Tibial nerve (tissue), 4 donors: ENCODE measurements around the gene TTC29. TPM values are rescaled to one million over a fixed set of nuclear protein-coding genes. Genes with fewer than 3 reads are reported as not detected.

ENCODE experiments used
- DNase-seq, 2 donors: peaks; one replicate each; pipeline ENCODE4 v3.0.0-alpha.2; 2019; ENCODE audit warnings: low spot score in 2 of 2
- H3K27ac ChIP-seq, 4 donors: fragments of 200-600 bp; sonication (generic) in 3 of 4; one replicate each; pipeline ENCODE4 v1.5.1; 2017 to 2019; ENCODE audit warnings: mild to moderate bottlenecking in 1 of 4
- H3K27me3 ChIP-seq, 2 donors: fragments of 200-600 bp; sonication (generic) in 1 of 2; one replicate each; pipeline versions ENCODE4 v1.5.1 to v1.6.0; 2017 to 2019
- H3K36me3 ChIP-seq, 3 donors: fragments of 200-600 bp; sonication (generic); one replicate each; pipeline ENCODE4 v1.5.1; 2018 to 2019
- H3K4me1 ChIP-seq, 4 donors: fragments of 200-600 bp; sonication (generic) in 3 of 4; one replicate each; pipeline ENCODE4 v1.5.1; 2017 to 2019
- H3K4me3 ChIP-seq, 4 donors: fragments of 200-600 bp; sonication (generic) in 3 of 4; one replicate each; pipeline ENCODE4 v1.5.1; 2017 to 2019; ENCODE audit warnings: mild to moderate bottlenecking in 1 of 4, moderate library complexity in 1 of 4
- H3K9me3 ChIP-seq, 4 donors: fragments of 200-600 bp; sonication (generic) in 3 of 4; one replicate each; pipeline ENCODE4 v1.5.1; 2017 to 2019
- CTCF ChIP-seq, 5 experiments: fragments of 200-600 bp in 3 of 5; fragments of 450-650 bp in 2 of 5; sonication (generic) in 3 of 5; IDR thresholded peaks; one replicate each; pipeline ENCODE4 v1.5.1; 2016 to 2019; ENCODE audit warnings: antibody characterized with exemption in 5 of 5, mild to moderate bottlenecking in 3 of 5, moderate library complexity in 2 of 5
- EP300 ChIP-seq, 2 donors: sonication (generic); formaldehyde crosslinking; IDR thresholded peaks; one replicate each; pipeline ENCODE4 v1.6.1; 2017; ENCODE audit warnings: antibody characterized with exemption in 2 of 2, mild to moderate bottlenecking in 1 of 2
- POLR2A ChIP-seq, 2 donors: fragments of 450-650 bp; IDR thresholded peaks; one replicate each; pipeline ENCODE4 v1.6.1; 2017; ENCODE audit warnings: antibody characterized with exemption in 2 of 2, mild to moderate bottlenecking in 2 of 2, moderate library complexity in 2 of 2
- WGBS, 2 donors: methylation state at CpG; one replicate each; pipeline ENCODE4 v1.1.5; 2018; 5-methylcytosine and 5-hydroxymethylcytosine counted together
- total RNA-seq, 4 donors: library from RNA; depleted of rRNA; stranded (reverse); fragments of >200 nt; gene quantifications; one replicate each; pipeline ENCODE4 v1.1.0, GENCODE V29; 2016

The TTC29 gene
- total RNA-seq = not detected

- H3K36me3 ChIP-seq = no peaks in the 10 kb centered on the region
- H3K27ac ChIP-seq = peak within 1 kb of the TSS in 1 of 4 donors; percentile 20
- peak; percentile 84 to 87 for DNase-seq
- H3K27me3 ChIP-seq = no peaks in the 10 kb centered on the region
- 1% methylated on average over 27 to 39 of the region's 39 CpGs for WGBS, 2 donors
- peaks cover 0 to 20% (median 10%) of the 10 kb centered on the region in 4 donors for H3K4me1 ChIP-seq
- H3K4me3 ChIP-seq = peak within 1 kb of the TSS; percentile 30 to 63 (median 42)
- no peak for TF ChIP-seq CTCF (IDR thresholded peaks at IDR 0.05)
- no peaks in the 10 kb centered on the region for H3K9me3 ChIP-seq
Observed at GRCh38 chr4:146945556-146946374, at the start of gene TTC29. TTC29 (minus strand) TSS chr4:146945864; CDS start chr4:146939895, 5,969 bp downstream.

DNA sequence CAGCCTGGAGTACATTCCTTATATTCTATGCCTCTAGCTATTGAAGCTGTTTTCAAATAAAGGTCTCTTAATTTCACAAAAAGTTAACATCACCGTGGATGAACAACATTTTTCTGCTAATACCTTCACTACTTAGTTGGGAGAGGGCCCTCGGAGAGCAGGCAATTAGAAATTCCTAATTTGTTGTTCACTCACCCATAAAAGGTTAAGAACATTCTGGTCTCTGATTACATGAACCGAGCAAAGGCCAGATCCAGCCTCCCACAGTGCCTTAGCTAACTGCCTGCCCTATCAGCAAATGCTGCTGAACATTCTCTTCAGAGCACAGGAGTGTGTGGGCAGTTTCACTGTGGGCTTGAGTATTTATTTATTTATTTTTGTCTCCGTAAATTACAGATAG lies 36.0 kb upstream of the TTC29 start:
- TF ChIP-seq EP300 (IDR thresholded peaks at IDR 0.05) (peak in 1 of 2 donors; percentile 15), CTCF (IDR thresholded peaks at IDR 0.05) (no peak), POLR2A (IDR thresholded peaks at IDR 0.05) (no peak)

DNA sequence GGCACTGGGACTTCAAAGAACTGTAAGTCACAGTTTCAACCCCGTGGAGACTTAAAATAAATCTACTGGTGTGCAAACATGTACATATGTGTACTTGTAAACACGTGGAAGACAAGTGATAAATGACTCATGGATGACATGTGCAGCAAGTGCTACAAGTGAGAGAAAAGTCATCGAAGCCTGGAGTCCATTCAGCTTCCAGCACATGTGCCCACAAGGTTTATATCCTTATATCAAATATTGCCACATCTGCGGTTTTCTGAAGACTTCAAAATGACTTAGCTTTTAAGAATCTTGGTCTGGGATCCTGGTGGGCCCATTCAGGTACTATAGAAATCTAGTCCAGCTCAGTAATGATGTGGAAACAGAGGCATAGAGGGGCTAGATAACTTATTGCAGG lies 33.0 kb upstream of the TTC29 start:
- Histone ChIP-seq H3K27me3 (no peaks in the 10 kb centered on the region), H3K9me3 (no peaks in the 10 kb centered on the region), H3K4me3 (no peak overlapping the region), H3K27ac (no peak overlapping the region), H3K36me3 (no peaks in the 10 kb centered on the region), H3K4me1 (peaks cover 0 to 5% (median 0%) of the 10 kb centered on the region in 4 donors)
- 76 to 78% methylated on average over 4 of the region's 4 CpGs for WGBS, 2 donors
- no peak for DNase-seq
- TF ChIP-seq EP300 (IDR thresholded peaks at IDR 0.05) (no peak), POLR2A (IDR thresholded peaks at IDR 0.05) (no peak), CTCF (IDR thresholded peaks at IDR 0.05) (no peak)

More for the DNA sequence above, 36.0 kb upstream of the TTC29 start:
- peaks cover 0 to under 1% (median 0%) of the 10 kb centered on the region in 4 donors for H3K9me3 ChIP-seq
- no peaks in the 10 kb centered on the region for H3K27me3 ChIP-seq
- H3K27ac ChIP-seq = peak overlapping the region in 2 of 4 donors; percentile 13 to 54
- no peak overlapping the region for H3K4me3 ChIP-seq
- H3K4me1 ChIP-seq = peaks cover 0 to 5% (median 0%) of the 10 kb centered on the region in 4 donors
- WGBS, 2 donors = 30 to 43% methylated on average over 4 of the region's 4 CpGs
- no peaks in the 10 kb centered on the region for H3K36me3 ChIP-seq
- DNase-seq = no peak

GRCh38 chr4:146976145-146976544 lies 30.5 kb upstream of the TTC29 start:
- TF ChIP-seq EP300 (IDR thresholded peaks at IDR 0.05) (no peak), CTCF (IDR thresholded peaks at IDR 0.05) (no peak), POLR2A (IDR thresholded peaks at IDR 0.05) (no peak)
- H3K36me3 ChIP-seq = no peaks in the 10 kb centered on the region
- no peak overlapping the region for H3K27ac ChIP-seq
- DNase-seq = no peak
- no peaks in the 10 kb centered on the region for H3K4me1 ChIP-seq
- WGBS, 2 donors = 25 to 54% methylated on average over 1 of the region's 1 CpG
- H3K4me3 ChIP-seq = no peak overlapping the region
- H3K27me3 ChIP-seq = no peaks in the 10 kb centered on the region
- no peaks in the 10 kb centered on the region for H3K9me3 ChIP-seq

DNA sequence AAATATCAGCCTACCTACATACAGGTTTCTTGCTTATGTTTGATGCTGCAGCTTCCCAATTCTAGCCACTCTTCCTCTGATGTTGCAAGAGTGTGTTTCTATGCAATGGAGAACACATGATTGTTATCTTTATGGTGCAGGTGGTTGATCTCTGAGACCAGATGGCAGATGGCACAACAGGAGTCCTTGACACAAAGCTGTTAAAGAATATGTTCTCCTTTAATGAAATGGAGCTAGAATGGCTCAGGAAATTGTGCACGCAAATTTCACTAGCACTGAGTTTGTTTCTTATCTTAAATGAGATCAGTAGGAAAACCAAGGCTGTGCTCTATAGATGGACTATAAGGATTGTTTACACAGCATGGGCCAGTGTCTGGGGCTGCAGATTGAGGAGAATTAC lies 29.9 kb upstream of the TTC29 start:
- Histone ChIP-seq H3K27ac (no peak overlapping the region), H3K36me3 (no peaks in the 10 kb centered on the region), H3K4me1 (no peaks in the 10 kb centered on the region), H3K27me3 (no peaks in the 10 kb centered on the region), H3K4me3 (no peak overlapping the region), H3K9me3 (no peaks in the 10 kb centered on the region)
- WGBS, 2 donors = 38 to 62% methylated on average over 1 of the region's 1 CpG
- TF ChIP-seq POLR2A (IDR thresholded peaks at IDR 0.05) (no peak), EP300 (IDR thresholded peaks at IDR 0.05) (no peak), CTCF (IDR thresholded peaks at IDR 0.05) (no peak)
- no peak for DNase-seq
